Thyroid gland (tissue), 4 donors: ENCODE measurements around the gene PPP2R5B.

Experiments
- CTCF ChIP-seq, 6 experiments: fragments of 200-600 bp in 3 of 6; fragments of 450-650 bp in 3 of 6; sonication (generic) in 3 of 6; IDR thresholded peaks; one replicate each; pipeline ENCODE4 v1.5.1; 2016 to 2019; ENCODE audit warnings: antibody characterized with exemption in 6 of 6, mild to moderate bottlenecking in 2 of 6, inconsistent platforms in 1 of 6, moderate library complexity in 1 of 6
- POLR2A ChIP-seq, 2 donors: fragments of 450-650 bp; IDR thresholded peaks; one replicate each; pipeline ENCODE4 v1.6.1; 2017; ENCODE audit warnings: antibody characterized with exemption in 2 of 2, mild to moderate bottlenecking in 2 of 2, moderate library complexity in 1 of 2

- no peak for TF ChIP-seq CTCF (IDR thresholded peaks at IDR 0.05)
- no peak for TF ChIP-seq POLR2A (IDR thresholded peaks at IDR 0.05)
Measured at GRCh38 chr11:64976651-64977050, 52.2 kb downstream of the PPP2R5B start.
